SU-DHL-6 (cell line): ENCODE data around the gene TMEM92.
"Not testable (repeated sequence)": the region's sequence is repeated elsewhere in the genome, so short reads cannot be mapped to it uniquely, and the experiment has no call there.

Experiments used
- H2AFZ ChIP-seq: fragments of 200-600 bp; sonication (generic); 2 replicates; pipeline ENCODE4 v1.6.1; 2014; ENCODE audit warnings: low read depth, mild to moderate bottlenecking, moderate library complexity, mixed read lengths, antibody characterized with exemption, low read length; ENCODE audit not compliant: severe bottlenecking
- H3F3A ChIP-seq: fragments of 200-600 bp; shearing (Covaris generic); 2 replicates; pipeline ENCODE4 v1.6.0; 2016; ENCODE audit warnings: antibody characterized with exemption, mild to moderate bottlenecking; ENCODE audit not compliant: insufficient read depth
- H3K27ac ChIP-seq: fragments of 200-600 bp; sonication (generic); 2 replicates; pipeline ENCODE4 v1.5.1; 2016; ENCODE audit warnings: low read depth, mild to moderate bottlenecking, low read length, moderate library complexity, mixed read lengths
- H3K27me3 ChIP-seq: fragments of 200-600 bp; sonication (generic), shearing (Covaris generic); 2 replicates; pipeline ENCODE4 v1.6.0; 2014; ENCODE audit warnings: mild to moderate bottlenecking, low read length
- H3K36me3 ChIP-seq: fragments of 200-600 bp; sonication (generic); 2 replicates; pipeline ENCODE4 v1.6.1; 2014; ENCODE audit warnings: mild to moderate bottlenecking, low read length, mixed read lengths
- H3K4me2 ChIP-seq: fragments of 300-600, 200-600 bp; shearing (Covaris generic), sonication (generic); 2 replicates; pipeline ENCODE4 v1.6.0; 2014; ENCODE audit warnings: low read length, low read depth, mild to moderate bottlenecking; ENCODE audit not compliant: poor library complexity, severe bottlenecking
- H3K4me3 ChIP-seq: fragments of 200-600 bp; sonication (generic); 2 replicates; pipeline ENCODE4 v1.5.1; 2014; ENCODE audit warnings: antibody characterized with exemption, low read length, mild to moderate bottlenecking, mixed read lengths; ENCODE audit not compliant: insufficient read depth, poor library complexity, severe bottlenecking
- H3K79me2 ChIP-seq: fragments of 200-600 bp; sonication (generic); 2 replicates; pipeline ENCODE4 v1.6.1; 2014; ENCODE audit warnings: mild to moderate bottlenecking, low read length, moderate library complexity; ENCODE audit not compliant: insufficient read depth
- H3K9ac ChIP-seq: fragments of 200-600 bp; sonication (generic); 2 replicates; pipeline ENCODE4 v1.7.0; 2014; ENCODE audit warnings: mild to moderate bottlenecking, low read length
- H3K9me2 ChIP-seq: fragments of 200-600 bp; sonication (generic); replicated peaks from 2 replicates; pipeline ENCODE4 v1.6.1; 2014; ENCODE audit warnings: low read length; ENCODE audit not compliant: insufficient read depth
- H3K9me3 ChIP-seq: fragments of 200-600 bp; sonication (generic); 2 replicates; pipeline ENCODE4 v1.6.1; 2014; ENCODE audit warnings: low read length, mixed read lengths; ENCODE audit not compliant: insufficient read depth
- H4K20me1 ChIP-seq: fragments of 200-600 bp; sonication (generic); 2 replicates; pipeline ENCODE4 v1.6.1; 2014; ENCODE audit warnings: low read depth, mild to moderate bottlenecking, antibody characterized with exemption, low read length, moderate library complexity, mixed read lengths
- EZH2phosphoT487 ChIP-seq: fragments of 200-600 bp; sonication (generic), shearing (Covaris generic); conservative IDR thresholded peaks from 2 replicates; pipeline ENCODE4 v1.6.1; 2018; ENCODE audit warnings: mild to moderate bottlenecking, antibody characterized with exemption, low read length, moderate library complexity, mixed read lengths
- TF ChIP-seq, protein P1 (sequence below): fragments of 200-600 bp; sonication (generic); IDR thresholded peaks from one replicate; pipeline ENCODE4 v1.5.1; 2017; ENCODE audit warnings: antibody characterized with exemption, mild to moderate bottlenecking, low read length, moderate library complexity; ENCODE audit not compliant: insufficient read depth, poor library complexity, severe bottlenecking

TMEM92 gene

GRCh38 chr17:50312308-50312707 lies 38.0 kb downstream of the TMEM92 start:
- Histone ChIP-seq H4K20me1 (no peaks in the 10 kb centered on the region), H3K4me2 (no peak overlapping the region), H3K9me2 (no peaks in the 10 kb centered on the region), H3K9ac (no peak overlapping the region), H3F3A (no peaks in the 10 kb centered on the region), H2AFZ (no peak overlapping the region), H3K27ac (no peak overlapping the region), H3K79me2 (no peaks in the 10 kb centered on the region), H3K4me3 (no peak overlapping the region), H3K27me3 (no peaks in the 10 kb centered on the region), H3K36me3 (no peaks in the 10 kb centered on the region), H3K9me3 (no peaks in the 10 kb centered on the region)
- TF ChIP-seq, protein P1, sequence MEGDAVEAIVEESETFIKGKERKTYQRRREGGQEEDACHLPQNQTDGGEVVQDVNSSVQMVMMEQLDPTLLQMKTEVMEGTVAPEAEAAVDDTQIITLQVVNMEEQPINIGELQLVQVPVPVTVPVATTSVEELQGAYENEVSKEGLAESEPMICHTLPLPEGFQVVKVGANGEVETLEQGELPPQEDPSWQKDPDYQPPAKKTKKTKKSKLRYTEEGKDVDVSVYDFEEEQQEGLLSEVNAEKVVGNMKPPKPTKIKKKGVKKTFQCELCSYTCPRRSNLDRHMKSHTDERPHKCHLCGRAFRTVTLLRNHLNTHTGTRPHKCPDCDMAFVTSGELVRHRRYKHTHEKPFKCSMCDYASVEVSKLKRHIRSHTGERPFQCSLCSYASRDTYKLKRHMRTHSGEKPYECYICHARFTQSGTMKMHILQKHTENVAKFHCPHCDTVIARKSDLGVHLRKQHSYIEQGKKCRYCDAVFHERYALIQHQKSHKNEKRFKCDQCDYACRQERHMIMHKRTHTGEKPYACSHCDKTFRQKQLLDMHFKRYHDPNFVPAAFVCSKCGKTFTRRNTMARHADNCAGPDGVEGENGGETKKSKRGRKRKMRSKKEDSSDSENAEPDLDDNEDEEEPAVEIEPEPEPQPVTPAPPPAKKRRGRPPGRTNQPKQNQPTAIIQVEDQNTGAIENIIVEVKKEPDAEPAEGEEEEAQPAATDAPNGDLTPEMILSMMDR = no peak
- TF ChIP-seq EZH2phosphoT487 = no peak

DNA sequence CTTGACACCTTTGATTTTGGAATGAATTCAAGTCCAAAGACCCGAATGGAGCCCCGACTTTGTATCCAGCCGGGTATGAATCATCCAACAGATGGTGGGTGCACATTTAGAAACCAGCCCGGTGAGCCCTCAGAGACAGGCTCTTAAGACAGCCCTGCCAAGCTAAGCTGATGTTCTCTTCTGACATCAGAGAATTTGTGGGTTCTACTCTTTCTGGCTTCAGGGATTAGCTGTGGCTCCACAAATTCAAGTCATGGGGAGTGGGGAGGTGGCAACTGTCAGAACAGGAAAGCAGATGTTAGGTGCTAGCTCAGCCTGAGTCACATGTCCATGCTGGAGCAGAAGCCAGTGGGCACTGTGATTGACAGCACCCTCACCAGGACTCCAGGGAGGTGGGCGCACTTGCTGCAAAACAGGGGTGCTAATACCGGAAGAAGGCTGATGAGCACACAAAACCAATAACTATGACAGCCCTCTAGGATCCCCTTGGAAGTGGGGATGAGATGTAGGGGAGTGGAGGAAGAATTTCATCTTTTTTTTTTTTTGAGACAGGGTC lies 40.3 kb downstream of the TMEM92 start:
- Histone ChIP-seq H2AFZ (no peak overlapping the region), H3K4me2 (no peak overlapping the region), H3K9ac (no peak overlapping the region), H3F3A (no peaks in the 10 kb centered on the region), H3K9me3 (no peaks in the 10 kb centered on the region), H4K20me1 (no peaks in the 10 kb centered on the region), H3K79me2 (no peaks in the 10 kb centered on the region), H3K9me2 (no peaks in the 10 kb centered on the region), H3K4me3 (no peak overlapping the region), H3K36me3 (no peaks in the 10 kb centered on the region), H3K27ac (no peak overlapping the region), H3K27me3 (no peaks in the 10 kb centered on the region)
- TF ChIP-seq, protein P1 = no peak
- no peak for TF ChIP-seq EZH2phosphoT487

GRCh38 chr17:50316016-50316587 lies 41.8 kb downstream of the TMEM92 start:
- no peaks in the 10 kb centered on the region for H3F3A ChIP-seq
- H3K27me3 ChIP-seq = no peaks in the 10 kb centered on the region
- no peak overlapping the region for H3K9ac ChIP-seq
- no peaks in the 10 kb centered on the region for H3K79me2 ChIP-seq
- no peaks in the 10 kb centered on the region for H3K9me3 ChIP-seq
- no peak overlapping the region for H3K4me3 ChIP-seq
- H3K9me2 ChIP-seq = no peaks in the 10 kb centered on the region
- TF ChIP-seq, protein P1 = no peak
- TF ChIP-seq EZH2phosphoT487 = no peak
- no peaks in the 10 kb centered on the region for H3K36me3 ChIP-seq
- H2AFZ ChIP-seq = no peak overlapping the region
- no peak overlapping the region for H3K27ac ChIP-seq
- no peak overlapping the region for H3K4me2 ChIP-seq
- no peaks in the 10 kb centered on the region for H4K20me1 ChIP-seq

GRCh38 chr17:50316660-50317059 lies 42.4 kb downstream of the TMEM92 start:
- not testable (repeated sequence) for H3K9me3 ChIP-seq, H3K9ac ChIP-seq, H3K9me2 ChIP-seq, H3F3A ChIP-seq, H3K27me3 ChIP-seq, H2AFZ ChIP-seq, H3K36me3 ChIP-seq, H3K27ac ChIP-seq, H4K20me1 ChIP-seq, H3K79me2 ChIP-seq, H3K4me2 ChIP-seq, H3K4me3 ChIP-seq
